ENCODE data around the gene USF1.
A peak's percentile ranks its signal among the peaks of the same experiment; 100 is the strongest.

DNA sequence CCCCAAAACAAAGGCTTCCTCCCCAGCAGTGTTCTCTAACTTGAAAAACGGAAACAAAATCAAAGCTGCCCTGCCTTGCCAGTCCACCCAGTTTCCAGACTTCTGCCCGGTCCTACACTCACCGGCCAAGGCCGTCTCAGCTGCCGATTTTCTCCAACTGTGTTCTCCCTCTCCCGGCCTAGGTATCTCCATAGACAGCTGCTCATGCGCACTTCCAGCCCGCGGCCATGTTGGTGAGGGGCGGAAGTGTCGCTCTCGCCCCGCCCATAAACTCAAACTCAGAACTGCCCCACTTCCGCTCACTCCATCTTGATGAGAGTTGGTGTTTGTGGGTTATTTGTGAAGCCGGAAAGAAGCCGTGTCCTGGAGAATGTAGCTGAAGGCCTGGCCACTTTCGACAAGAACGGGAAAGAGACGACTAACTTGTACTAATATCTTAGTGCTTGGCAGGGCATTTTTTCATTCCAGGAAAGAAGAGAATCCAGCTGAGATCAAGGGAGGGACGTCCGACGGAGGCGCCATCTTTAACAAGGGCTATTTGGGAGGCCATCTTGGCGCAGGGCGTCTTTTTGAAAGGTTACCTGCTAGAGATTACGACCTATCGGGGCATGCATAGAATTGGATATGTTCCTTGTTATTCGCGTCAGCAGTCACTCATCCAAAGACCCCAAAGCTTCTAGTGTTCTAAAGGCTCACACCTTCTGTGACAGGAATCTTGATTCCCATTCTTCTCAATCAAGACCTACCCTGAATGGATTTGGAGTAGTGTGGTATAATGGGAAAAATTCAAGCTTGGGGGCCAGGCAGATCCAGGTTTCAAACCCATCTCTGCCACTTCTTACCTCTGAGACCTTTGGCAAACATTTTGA is at the start of gene USF1:
- TF ChIP-seq, protein P1, sequence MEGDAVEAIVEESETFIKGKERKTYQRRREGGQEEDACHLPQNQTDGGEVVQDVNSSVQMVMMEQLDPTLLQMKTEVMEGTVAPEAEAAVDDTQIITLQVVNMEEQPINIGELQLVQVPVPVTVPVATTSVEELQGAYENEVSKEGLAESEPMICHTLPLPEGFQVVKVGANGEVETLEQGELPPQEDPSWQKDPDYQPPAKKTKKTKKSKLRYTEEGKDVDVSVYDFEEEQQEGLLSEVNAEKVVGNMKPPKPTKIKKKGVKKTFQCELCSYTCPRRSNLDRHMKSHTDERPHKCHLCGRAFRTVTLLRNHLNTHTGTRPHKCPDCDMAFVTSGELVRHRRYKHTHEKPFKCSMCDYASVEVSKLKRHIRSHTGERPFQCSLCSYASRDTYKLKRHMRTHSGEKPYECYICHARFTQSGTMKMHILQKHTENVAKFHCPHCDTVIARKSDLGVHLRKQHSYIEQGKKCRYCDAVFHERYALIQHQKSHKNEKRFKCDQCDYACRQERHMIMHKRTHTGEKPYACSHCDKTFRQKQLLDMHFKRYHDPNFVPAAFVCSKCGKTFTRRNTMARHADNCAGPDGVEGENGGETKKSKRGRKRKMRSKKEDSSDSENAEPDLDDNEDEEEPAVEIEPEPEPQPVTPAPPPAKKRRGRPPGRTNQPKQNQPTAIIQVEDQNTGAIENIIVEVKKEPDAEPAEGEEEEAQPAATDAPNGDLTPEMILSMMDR (IDR thresholded peaks at IDR 0.05): no peak
- TF ChIP-seq POLR2A (IDR thresholded peaks at IDR 0.05) (peak in 1 of 4 donors; percentile 62), POLR2AphosphoS5 (IDR thresholded peaks at IDR 0.05) (peak; percentile 70 to 94 (median 80))

All from stomach (tissue), 4 donors.